Measurements from ENCODE around the gene KCNJ12. TPM values are rescaled to one million over a fixed set of nuclear protein-coding genes. Genes with fewer than 3 reads are reported as not detected.
"Not testable (repeated sequence)": the region's sequence is repeated elsewhere in the genome, so short reads cannot be mapped to it uniquely, and the experiment has no call there.

The KCNJ12 gene
- total RNA-seq, 1 donor from 2014 or later: 0.56 TPM

DNA sequence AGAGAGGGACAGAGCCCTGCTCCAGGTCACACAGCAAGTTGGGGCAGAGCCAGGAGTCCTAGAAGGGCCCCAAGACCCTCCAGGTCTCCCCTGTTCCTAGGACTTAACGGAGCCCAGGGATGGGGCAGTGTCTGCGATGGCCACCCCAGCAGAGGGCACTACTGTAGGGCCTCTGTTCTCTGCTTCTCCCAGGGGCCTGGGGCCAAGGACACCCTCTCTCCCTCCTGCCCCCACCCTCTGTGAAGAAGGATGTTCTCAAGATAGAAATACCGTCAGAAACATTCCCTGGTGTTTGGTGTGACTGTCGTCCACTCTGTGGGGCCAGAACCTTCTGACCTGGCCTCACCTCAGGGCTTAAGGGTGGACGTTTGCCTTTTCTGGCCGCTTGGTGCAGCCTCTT, 28.4 kb downstream of the KCNJ12 start:
- H4K20me1 ChIP-seq (ENCODE audit: low read depth); H3K79me2 ChIP-seq (ENCODE audit: low read depth); H3K27ac Mint-ChIP-seq; H3K27me3 Mint-ChIP-seq (ENCODE audit: insufficient read depth, low read depth); H3K9ac ChIP-seq; H3K27me3 ChIP-seq; H3K4me2 ChIP-seq; H3F3A ChIP-seq (ENCODE audit: low read depth); H3K36me3 Mint-ChIP-seq; H3K9me3 ChIP-seq (ENCODE audit: low read depth); H3K27ac ChIP-seq; H3K36me3 ChIP-seq; DNase-seq (ENCODE audit: low spot score); H3K4me3 ChIP-seq; H3K4me3 Mint-ChIP-seq; H3K4me1 ChIP-seq; H3K9me3 Mint-ChIP-seq; H2AFZ ChIP-seq (replicated peaks): not testable (repeated sequence)
- H3K4me1 Mint-ChIP-seq: peaks cover 16% of the 10 kb centered on the region

GRCh38 chr17:21404956-21405731, 29.0 kb downstream of the KCNJ12 start:
- not testable (repeated sequence) for H3K79me2 ChIP-seq (ENCODE audit: low read depth); H3K9me3 ChIP-seq (ENCODE audit: low read depth); DNase-seq (ENCODE audit: low spot score); H2AFZ ChIP-seq (replicated peaks); H3K4me1 ChIP-seq; H3K27ac Mint-ChIP-seq; H3K9me3 Mint-ChIP-seq; H3K36me3 ChIP-seq; H3K4me3 ChIP-seq; H3K4me3 Mint-ChIP-seq; H3K27ac ChIP-seq; H3K36me3 Mint-ChIP-seq; H3K27me3 Mint-ChIP-seq (ENCODE audit: insufficient read depth, low read depth); H3K27me3 ChIP-seq; H4K20me1 ChIP-seq (ENCODE audit: low read depth); H3K9ac ChIP-seq; H3F3A ChIP-seq (ENCODE audit: low read depth); H3K4me2 ChIP-seq
- peaks cover 15% of the 10 kb centered on the region for H3K4me1 Mint-ChIP-seq

DNA sequence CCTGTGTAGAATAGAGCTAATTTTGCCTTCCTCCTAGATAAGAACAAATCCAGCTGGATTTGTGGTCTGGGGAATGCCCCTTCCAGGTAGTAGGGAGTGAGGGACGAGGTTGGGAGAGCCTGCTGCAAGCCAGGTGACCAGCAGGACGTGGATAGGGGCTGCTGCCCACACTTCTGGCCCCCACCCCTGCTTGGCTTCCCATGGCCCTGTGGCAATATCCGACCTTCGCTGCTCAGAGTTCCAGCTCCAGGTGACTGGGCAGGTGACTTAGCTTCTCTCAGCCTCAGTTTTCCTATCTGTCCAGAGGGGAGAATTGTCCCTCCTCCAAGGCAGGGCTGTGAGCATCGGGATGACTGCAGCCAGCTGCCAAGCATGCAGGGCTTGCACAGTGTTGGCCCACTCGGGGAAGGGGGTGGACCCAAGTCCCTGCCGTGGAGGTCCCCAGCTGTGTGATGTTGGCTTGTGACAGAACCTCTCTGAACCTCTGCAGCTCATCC, 29.8 kb downstream of the KCNJ12 start:
- H3K4me3 Mint-ChIP-seq, H3K36me3 ChIP-seq: not testable (repeated sequence)

GRCh38 chr17:21406616-21407404, 30.7 kb downstream of the KCNJ12 start:
- DNase-seq (ENCODE audit: low spot score); H3K4me2 ChIP-seq; H3K27ac Mint-ChIP-seq; H3K4me3 ChIP-seq; H3K4me1 Mint-ChIP-seq; H3K4me1 ChIP-seq; H3K4me3 Mint-ChIP-seq; H3K27me3 ChIP-seq; H3K36me3 ChIP-seq; H3K27ac ChIP-seq; H2AFZ ChIP-seq (replicated peaks); H3K79me2 ChIP-seq (ENCODE audit: low read depth); H3F3A ChIP-seq (ENCODE audit: low read depth); H4K20me1 ChIP-seq (ENCODE audit: low read depth); H3K9ac ChIP-seq; H3K36me3 Mint-ChIP-seq; H3K9me3 ChIP-seq (ENCODE audit: low read depth); H3K27me3 Mint-ChIP-seq (ENCODE audit: insufficient read depth, low read depth): not testable (repeated sequence)
- H3K9me3 Mint-ChIP-seq: peaks cover 12% of the 10 kb centered on the region

More for the DNA sequence above, 29.8 kb downstream of the KCNJ12 start:
- not testable (repeated sequence) for H3K9me3 ChIP-seq (ENCODE audit: low read depth); H3K27me3 ChIP-seq; H3K4me1 Mint-ChIP-seq; H2AFZ ChIP-seq (replicated peaks); H3K4me3 ChIP-seq; H3K27ac Mint-ChIP-seq; H3K27me3 Mint-ChIP-seq (ENCODE audit: insufficient read depth, low read depth); H3K27ac ChIP-seq; H3F3A ChIP-seq (ENCODE audit: low read depth); H3K4me2 ChIP-seq; H3K36me3 Mint-ChIP-seq; H3K9ac ChIP-seq; H3K79me2 ChIP-seq (ENCODE audit: low read depth); H4K20me1 ChIP-seq (ENCODE audit: low read depth); H3K4me1 ChIP-seq; H3K9me3 Mint-ChIP-seq; DNase-seq (ENCODE audit: low spot score)

GRCh38 chr17:21407752-21408151, 31.6 kb downstream of the KCNJ12 start:
- not testable (repeated sequence) for H3K9me3 ChIP-seq (ENCODE audit: low read depth); H3K4me3 ChIP-seq; H3K27ac Mint-ChIP-seq; H2AFZ ChIP-seq (replicated peaks); H3K36me3 ChIP-seq; H3K4me2 ChIP-seq; H3K9ac ChIP-seq; H3K4me1 Mint-ChIP-seq; H3K4me1 ChIP-seq; H3K27ac ChIP-seq; H3K79me2 ChIP-seq (ENCODE audit: low read depth); H3K27me3 Mint-ChIP-seq (ENCODE audit: insufficient read depth, low read depth); H3K27me3 ChIP-seq; H3K9me3 Mint-ChIP-seq; DNase-seq (ENCODE audit: low spot score); H4K20me1 ChIP-seq (ENCODE audit: low read depth); H3K4me3 Mint-ChIP-seq; H3F3A ChIP-seq (ENCODE audit: low read depth); H3K36me3 Mint-ChIP-seq

DNA sequence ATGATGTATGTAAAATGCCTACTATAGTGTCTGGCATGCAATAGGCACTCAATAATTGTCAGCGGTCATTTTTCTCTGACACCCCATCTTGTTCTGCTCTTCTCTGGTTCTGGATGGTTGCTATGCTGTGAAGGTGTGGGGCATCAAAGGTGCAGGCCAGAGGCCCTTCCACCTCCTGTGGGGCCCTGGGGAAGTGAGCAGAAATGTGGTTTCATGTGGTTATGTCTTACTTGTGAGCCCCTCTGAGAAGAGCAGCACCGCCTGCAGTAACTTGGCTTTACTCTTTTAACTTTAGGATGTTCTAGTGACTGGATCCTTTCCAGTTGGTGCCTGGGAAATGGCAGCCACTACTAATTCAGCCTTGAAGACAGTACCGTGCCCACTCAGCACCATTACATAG, 32.1 kb downstream of the KCNJ12 start:
- H3K4me3 ChIP-seq; H3K4me2 ChIP-seq; H3K4me3 Mint-ChIP-seq; H3K27ac ChIP-seq; H3K36me3 Mint-ChIP-seq; H3K9me3 ChIP-seq (ENCODE audit: low read depth); H3K9ac ChIP-seq; H3K27ac Mint-ChIP-seq; H3K4me1 Mint-ChIP-seq; H2AFZ ChIP-seq (replicated peaks); H3K9me3 Mint-ChIP-seq; H3K4me1 ChIP-seq; H3K27me3 ChIP-seq; H3K36me3 ChIP-seq; H3K27me3 Mint-ChIP-seq (ENCODE audit: insufficient read depth, low read depth); H3F3A ChIP-seq (ENCODE audit: low read depth); H3K79me2 ChIP-seq (ENCODE audit: low read depth); DNase-seq (ENCODE audit: low spot score); H4K20me1 ChIP-seq (ENCODE audit: low read depth): not testable (repeated sequence)

GRCh38 chr17:21408766-21409300, 32.7 kb downstream of the KCNJ12 start:
- Mint-ChIP-seq H3K9me3 (peaks cover 10% of the 10 kb centered on the region), H3K4me3 (peak overlapping the region; percentile 1)
- H3F3A ChIP-seq (ENCODE audit: low read depth); H3K79me2 ChIP-seq (ENCODE audit: low read depth); H3K27me3 Mint-ChIP-seq (ENCODE audit: insufficient read depth, low read depth); H3K36me3 Mint-ChIP-seq; H3K27me3 ChIP-seq; H3K36me3 ChIP-seq; H3K27ac Mint-ChIP-seq; H3K4me1 Mint-ChIP-seq; H3K9ac ChIP-seq; H3K4me3 ChIP-seq; H3K4me1 ChIP-seq; DNase-seq (ENCODE audit: low spot score); H2AFZ ChIP-seq (replicated peaks); H3K4me2 ChIP-seq; H3K9me3 ChIP-seq (ENCODE audit: low read depth); H4K20me1 ChIP-seq (ENCODE audit: low read depth); H3K27ac ChIP-seq: not testable (repeated sequence)

DNA sequence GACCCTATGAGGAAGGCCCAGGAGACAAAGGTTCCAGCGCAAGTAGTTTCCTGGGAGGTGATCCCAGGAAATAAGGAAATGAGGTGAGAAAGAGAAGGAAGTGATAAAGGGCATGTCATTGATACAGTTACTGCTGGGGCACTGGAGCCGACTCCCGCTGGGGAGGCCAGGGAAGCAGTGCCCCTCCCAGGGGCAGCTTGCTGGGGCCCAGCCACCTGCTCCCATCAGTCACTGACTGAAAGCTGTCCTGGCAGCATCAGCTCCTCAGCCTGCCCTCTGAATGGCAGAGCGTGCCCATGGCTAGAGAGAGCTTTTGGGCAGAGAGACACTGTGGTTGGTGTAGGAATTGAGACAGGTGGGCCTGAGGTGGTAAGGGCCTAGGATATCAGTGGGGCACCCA, 33.2 kb downstream of the KCNJ12 start:
- H2AFZ ChIP-seq (replicated peaks); H4K20me1 ChIP-seq (ENCODE audit: low read depth); H3K9ac ChIP-seq; H3K27me3 Mint-ChIP-seq (ENCODE audit: insufficient read depth, low read depth); H3K4me3 ChIP-seq; H3K4me1 Mint-ChIP-seq; H3K4me1 ChIP-seq; H3K36me3 ChIP-seq; DNase-seq (ENCODE audit: low spot score); H3F3A ChIP-seq (ENCODE audit: low read depth); H3K4me2 ChIP-seq; H3K27me3 ChIP-seq; H3K79me2 ChIP-seq (ENCODE audit: low read depth); H3K27ac ChIP-seq; H3K36me3 Mint-ChIP-seq; H3K9me3 ChIP-seq (ENCODE audit: low read depth); H3K27ac Mint-ChIP-seq: not testable (repeated sequence)
- peak overlapping the region; percentile 1 for H3K4me3 Mint-ChIP-seq
- H3K9me3 Mint-ChIP-seq: peaks cover 13% of the 10 kb centered on the region
